CD14-positive monocyte (primary cell): ENCODE measurements around the gene ADAMTS9. TPM values are rescaled to one million over a fixed set of nuclear protein-coding genes. Genes with fewer than 3 reads are reported as not detected.

Source experiments
- DNase-seq, 3 donors: peaks; one replicate each; pipeline ENCODE4 v3.0.0-alpha.2; 2011 to 2022
- H2AFZ ChIP-seq: 2 replicates; pipeline ENCODE4 v1.6.0; 2012; ENCODE audit warnings: mild to moderate bottlenecking, low read depth, low read length, inconsistent platforms; ENCODE audit not compliant: insufficient read depth, poor library complexity, severe bottlenecking
- H3K27ac ChIP-seq, 2 donors: 1 replicate in 1 of 2; 2 replicates in 1 of 2; pipeline ENCODE4 v1.5.1; 2012 to 2013; ENCODE audit warnings: low read length in 2 of 2, control low read depth in 1 of 2, inconsistent platforms in 1 of 2, low read depth in 1 of 2, mild to moderate bottlenecking in 1 of 2
- H3K27me3 ChIP-seq, 2 donors: one replicate each; pipeline versions ENCODE4 v1.6.0 to v1.6.1; 2011 to 2013; ENCODE audit warnings: low read length in 2 of 2; ENCODE audit not compliant: control insufficient read depth in 2 of 2, insufficient read depth in 2 of 2
- H3K36me3 ChIP-seq, 2 donors: replicated peaks in 1 of 2; 1 replicate in 1 of 2; 2 replicates in 1 of 2; pipeline versions ENCODE4 v1.5.1 to v1.6.1; 2012 to 2013; ENCODE audit warnings: low read length in 2 of 2, control low read depth in 1 of 2, inconsistent platforms in 1 of 2, mild to moderate bottlenecking in 1 of 2; ENCODE audit not compliant: insufficient read depth in 2 of 2, control insufficient read depth in 1 of 2
- H3K4me1 ChIP-seq, 2 donors: 1 replicate in 1 of 2; 2 replicates in 1 of 2; pipeline versions ENCODE4 v1.5.1 to v1.6.1; 2012 to 2013; ENCODE audit warnings: low read length in 2 of 2, control low read depth in 1 of 2, inconsistent platforms in 1 of 2, mild to moderate bottlenecking in 1 of 2, moderate library complexity in 1 of 2; ENCODE audit not compliant: insufficient read depth in 2 of 2, control insufficient read depth in 1 of 2
- H3K4me2 ChIP-seq: replicated peaks from 2 replicates; pipeline ENCODE3; 2012; ENCODE audit warnings: low read length, moderate library complexity, mild to moderate bottlenecking; ENCODE audit not compliant: poor library complexity, severe bottlenecking; ENCODE audit errors: extremely low read depth
- H3K4me3 ChIP-seq, 3 experiments: fragments of 200-600 bp in 1 of 3; sonication (generic) in 1 of 3; replicated peaks in 1 of 3; 1 replicate in 2 of 3; 2 replicates in 1 of 3; pipeline ENCODE4 v1.5.1; 2011 to 2013; ENCODE audit warnings: low read length in 3 of 3, mild to moderate bottlenecking in 3 of 3, control low read depth in 2 of 3, low read depth in 2 of 3, inconsistent platforms in 1 of 3, moderate library complexity in 1 of 3
- H3K79me2 ChIP-seq: 2 replicates; pipeline ENCODE4 v1.6.0; 2012; ENCODE audit warnings: mild to moderate bottlenecking, control low read depth, inconsistent platforms, low read length, moderate library complexity; ENCODE audit not compliant: insufficient read depth
- H3K9ac ChIP-seq: 2 replicates; pipeline ENCODE4 v1.6.0; 2017; ENCODE audit warnings: low read length, mild to moderate bottlenecking; ENCODE audit not compliant: insufficient read depth, poor library complexity, severe bottlenecking
- H3K9me3 ChIP-seq, 2 donors: replicated peaks in 1 of 2; 1 replicate in 1 of 2; 2 replicates in 1 of 2; pipeline versions ENCODE4 v1.5.1 to v1.6.1; 2012 to 2013; ENCODE audit warnings: low read length in 2 of 2, control low read depth in 1 of 2; ENCODE audit not compliant: control insufficient read depth in 1 of 2, insufficient read depth in 1 of 2
- H4K20me1 ChIP-seq: 2 replicates; pipeline ENCODE4 v1.6.0; 2012; ENCODE audit warnings: mild to moderate bottlenecking, low read length, control low read depth, moderate library complexity; ENCODE audit not compliant: insufficient read depth
- H3K27ac Mint-ChIP-seq, 7 donors: one replicate each; pipeline ENCODE4 v1.8.0; 2020; ENCODE audit warnings: mild to moderate bottlenecking in 7 of 7, mixed read lengths in 7 of 7, moderate library complexity in 6 of 7, inconsistent platforms in 2 of 7
- H3K27me3 Mint-ChIP-seq, 3 donors: one replicate each; pipeline ENCODE4 v1.8.0; 2021 to 2022; ENCODE audit warnings: low read depth in 3 of 3, mild to moderate bottlenecking in 3 of 3, mixed read lengths in 3 of 3, moderate library complexity in 3 of 3, inconsistent platforms in 1 of 3
- H3K36me3 Mint-ChIP-seq, 2 donors: one replicate each; pipeline ENCODE4 v1.8.0; 2020; ENCODE audit warnings: mixed read lengths in 2 of 2, inconsistent platforms in 1 of 2, mild to moderate bottlenecking in 1 of 2
- H3K4me1 Mint-ChIP-seq: one replicate; pipeline ENCODE4 v1.8.0; 2020; ENCODE audit warnings: mild to moderate bottlenecking, mixed read lengths
- H3K4me3 Mint-ChIP-seq, 2 donors: one replicate each; pipeline ENCODE4 v1.8.0; 2020; ENCODE audit warnings: mild to moderate bottlenecking in 2 of 2, mixed read lengths in 2 of 2, moderate library complexity in 1 of 2
- H3K9me3 Mint-ChIP-seq, 7 donors: one replicate each; pipeline ENCODE4 v1.8.0; 2020 to 2022; ENCODE audit warnings: mixed read lengths in 7 of 7, mild to moderate bottlenecking in 6 of 7, moderate library complexity in 6 of 7, inconsistent platforms in 2 of 7
- WGBS: methylation state at CpG from one replicate; pipeline ENCODE4 v1.1.5; 2013; ENCODE audit warnings: missing lambda C conversion rate; ENCODE audit not compliant: insufficient coverage; 5-methylcytosine and 5-hydroxymethylcytosine counted together
- intact Hi-C, 2 donors: fragments of 100-400 bp; cut with micrococcal nuclease; formaldehyde crosslinking; loops; one replicate each; pipeline versions ENCODE4 v1.15.0 to v1.15.1; 2023
- polyA plus RNA-seq, 3 donors: library from polyadenylated mRNA; depleted of rRNA in 1 of 3; unstranded in 2 of 3; stranded (reverse) in 1 of 3; fragments of 300-500 nt in 2 of 3; fragments of >200 nt in 1 of 3; fragmentation: Illumina TruSeq in 2 of 3; gene quantifications; 1 replicate in 2 of 3; 2 replicates in 1 of 3; pipeline ENCODE4 v1.2.3, GENCODE V29; 2012 to 2021
- TF ChIP-seq, protein P1 (sequence below): fragments of 200-600 bp; IDR thresholded peaks from one replicate; pipeline ENCODE4 v1.8.0; 2022; ENCODE audit warnings: antibody characterized with exemption, mild to moderate bottlenecking

The ADAMTS9 gene
- polyA plus RNA-seq, 3 donors = not detected

DNA sequence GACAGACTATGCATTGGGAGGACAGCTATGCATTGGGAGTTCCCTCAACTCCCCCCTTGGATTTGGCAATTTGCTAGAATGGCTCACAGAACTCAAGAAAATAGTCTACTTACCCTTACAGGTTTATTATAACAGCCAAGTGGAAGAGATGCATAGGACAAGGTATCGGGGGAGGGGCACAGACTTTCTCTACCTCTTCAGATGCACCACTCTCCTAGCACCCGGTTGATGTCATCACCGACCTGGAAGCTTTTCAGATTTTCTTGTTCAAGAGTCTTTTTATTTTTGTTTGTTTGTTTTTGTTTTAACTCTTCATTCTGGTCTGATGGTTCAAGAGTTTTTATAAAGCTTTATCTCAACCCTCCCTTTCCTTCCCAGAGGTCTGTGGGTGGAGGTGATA lies 20.7 kb upstream of the ADAMTS9 start:
- DNase-seq = no peak
- Histone ChIP-seq H4K20me1 (no peaks in the 10 kb centered on the region), H3K27ac (no peak overlapping the region), H3K9me3 (no peaks in the 10 kb centered on the region), H3K4me1 (no peaks in the 10 kb centered on the region), H3K4me2 (no peak overlapping the region), H2AFZ (no peak overlapping the region), H3K9ac (no peak overlapping the region), H3K4me3 (no peak overlapping the region), H3K27me3 (no peaks in the 10 kb centered on the region), H3K79me2 (no peaks in the 10 kb centered on the region), H3K36me3 (no peaks in the 10 kb centered on the region)
- TF ChIP-seq, protein P1, sequence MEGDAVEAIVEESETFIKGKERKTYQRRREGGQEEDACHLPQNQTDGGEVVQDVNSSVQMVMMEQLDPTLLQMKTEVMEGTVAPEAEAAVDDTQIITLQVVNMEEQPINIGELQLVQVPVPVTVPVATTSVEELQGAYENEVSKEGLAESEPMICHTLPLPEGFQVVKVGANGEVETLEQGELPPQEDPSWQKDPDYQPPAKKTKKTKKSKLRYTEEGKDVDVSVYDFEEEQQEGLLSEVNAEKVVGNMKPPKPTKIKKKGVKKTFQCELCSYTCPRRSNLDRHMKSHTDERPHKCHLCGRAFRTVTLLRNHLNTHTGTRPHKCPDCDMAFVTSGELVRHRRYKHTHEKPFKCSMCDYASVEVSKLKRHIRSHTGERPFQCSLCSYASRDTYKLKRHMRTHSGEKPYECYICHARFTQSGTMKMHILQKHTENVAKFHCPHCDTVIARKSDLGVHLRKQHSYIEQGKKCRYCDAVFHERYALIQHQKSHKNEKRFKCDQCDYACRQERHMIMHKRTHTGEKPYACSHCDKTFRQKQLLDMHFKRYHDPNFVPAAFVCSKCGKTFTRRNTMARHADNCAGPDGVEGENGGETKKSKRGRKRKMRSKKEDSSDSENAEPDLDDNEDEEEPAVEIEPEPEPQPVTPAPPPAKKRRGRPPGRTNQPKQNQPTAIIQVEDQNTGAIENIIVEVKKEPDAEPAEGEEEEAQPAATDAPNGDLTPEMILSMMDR = no peak
- WGBS = no CpG with 5 or more reads among the region's 3 CpGs
- Mint-ChIP-seq H3K36me3 (no peaks in the 10 kb centered on the region), H3K27me3 (peaks cover 0 to 1% (median 0%) of the 10 kb centered on the region in 3 donors), H3K9me3 (peaks cover 1 to 8% (median 3%) of the 10 kb centered on the region in 7 donors), H3K4me3 (no peak overlapping the region), H3K4me1 (no peaks in the 10 kb centered on the region), H3K27ac (no peak overlapping the region)
- intact Hi-C loops = no loop called here

DNA sequence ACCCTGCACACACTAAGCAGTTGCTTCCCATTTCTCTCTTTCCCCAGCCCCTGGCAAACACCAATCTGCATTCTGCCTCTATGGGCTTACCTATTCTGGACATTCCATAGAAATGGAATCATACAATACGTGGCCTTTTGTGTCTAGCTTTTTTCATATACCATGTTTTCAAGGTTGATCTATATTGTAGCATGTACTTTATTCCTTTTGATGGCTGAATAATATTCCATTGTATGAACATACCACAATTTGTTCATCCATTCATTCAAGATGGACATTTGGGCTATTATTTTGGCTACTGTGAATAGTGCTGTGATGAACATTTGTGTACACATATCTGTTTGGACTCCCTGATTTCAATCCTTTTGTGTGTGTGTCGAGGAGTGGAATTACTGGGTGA lies 18.1 kb upstream of the ADAMTS9 start:
- no peaks in the 10 kb centered on the region for H4K20me1 ChIP-seq
- Mint-ChIP-seq H3K4me3 (no peak overlapping the region), H3K9me3 (peaks cover 1 to 5% (median 3%) of the 10 kb centered on the region in 7 donors), H3K4me1 (no peaks in the 10 kb centered on the region), H3K36me3 (no peaks in the 10 kb centered on the region), H3K27ac (no peak overlapping the region), H3K27me3 (peaks cover 0 to 3% (median 1%) of the 10 kb centered on the region in 3 donors)
- H3K9ac ChIP-seq = no peak overlapping the region
- H2AFZ ChIP-seq = no peak overlapping the region
- no peak overlapping the region for H3K4me2 ChIP-seq
- no peaks in the 10 kb centered on the region for H3K4me1 ChIP-seq
- no CpG with 5 or more reads among the region's 2 CpGs for WGBS
- intact Hi-C loops = no loop called here
- H3K79me2 ChIP-seq = no peaks in the 10 kb centered on the region
- no peak overlapping the region for H3K4me3 ChIP-seq
- H3K9me3 ChIP-seq = no peaks in the 10 kb centered on the region
- TF ChIP-seq, protein P1 = no peak
- H3K27me3 ChIP-seq = no peaks in the 10 kb centered on the region
- no peak overlapping the region for H3K27ac ChIP-seq
- DNase-seq = no peak
- no peaks in the 10 kb centered on the region for H3K36me3 ChIP-seq
